EH (cell line): Measurements from ENCODE around the gene SENP6.
"Not testable (repeated sequence)": the region's sequence is repeated elsewhere in the genome, so short reads cannot be mapped to it uniquely, and the experiment has no call there.

Experiments
- DNase-seq: peaks from one replicate; pipeline ENCODE4 v3.0.0-alpha.2; 2015; ENCODE audit warnings: low read depth

The SENP6 gene

GRCh38 chr6:75608304-75608703, 6.6 kb downstream of the SENP6 start:
- no peak for DNase-seq

- DNase-seq = no peak
These were observed 7.4 kb downstream of the SENP6 start for GRCh38 chr6:75608956-75609533.

GRCh38 chr6:75609639-75610590, 8.2 kb downstream of the SENP6 start:
- peak; percentile 54 for DNase-seq

GRCh38 chr6:75611011-75611701, 9.5 kb downstream of the SENP6 start:
- DNase-seq = peak; percentile 17

- DNase-seq = peak; percentile 9
These were observed 10.2 kb downstream of the SENP6 start for GRCh38 chr6:75611702-75612375.

GRCh38 chr6:75612434-75612833, 10.8 kb downstream of the SENP6 start:
- no peak for DNase-seq

GRCh38 chr6:75613056-75613501, 11.4 kb downstream of the SENP6 start:
- peak; percentile 4 for DNase-seq

- DNase-seq = no peak
These were observed 16.8 kb downstream of the SENP6 start for GRCh38 chr6:75618437-75618836.

GRCh38 chr6:75619230-75619899, 17.7 kb downstream of the SENP6 start:
- DNase-seq = no peak

GRCh38 chr6:75620381-75621304, 19.0 kb downstream of the SENP6 start:
- peak; percentile 4 for DNase-seq

GRCh38 chr6:75621846-75622245, 20.2 kb downstream of the SENP6 start:
- DNase-seq = no peak

GRCh38 chr6:75623491-75623890, 21.8 kb downstream of the SENP6 start:
- DNase-seq = no peak

GRCh38 chr6:75624335-75624734, 22.7 kb downstream of the SENP6 start:
- DNase-seq = no peak

GRCh38 chr6:75624988-75625387, 23.3 kb downstream of the SENP6 start:
- no peak for DNase-seq

- no peak for DNase-seq
These were observed 24.9 kb downstream of the SENP6 start for GRCh38 chr6:75626561-75626960.

- DNase-seq = not testable (repeated sequence)
These were observed 26.0 kb downstream of the SENP6 start for GRCh38 chr6:75627708-75628107.

- peak; percentile 12 for DNase-seq
These were observed 30.4 kb downstream of the SENP6 start for GRCh38 chr6:75631859-75632635.

- DNase-seq = no peak
These were observed 31.4 kb downstream of the SENP6 start for GRCh38 chr6:75633045-75633444.

- no peak for DNase-seq
These were observed 40.6 kb downstream of the SENP6 start for GRCh38 chr6:75642311-75642710.

- DNase-seq = peak; percentile 73
These were observed 41.5 kb downstream of the SENP6 start for GRCh38 chr6:75643173-75643572.
